HG03066 (cell line): Measurements from ENCODE around the gene IQCK.

ENCODE experiments used
- ATAC-seq: cut with Tn5 transposase; IDR thresholded peaks from one replicate; pipeline ENCODE4 v1.9.1; 2021; ENCODE audit warnings: low read depth; ENCODE audit not compliant: unreplicated experiment

IQCK gene

DNA sequence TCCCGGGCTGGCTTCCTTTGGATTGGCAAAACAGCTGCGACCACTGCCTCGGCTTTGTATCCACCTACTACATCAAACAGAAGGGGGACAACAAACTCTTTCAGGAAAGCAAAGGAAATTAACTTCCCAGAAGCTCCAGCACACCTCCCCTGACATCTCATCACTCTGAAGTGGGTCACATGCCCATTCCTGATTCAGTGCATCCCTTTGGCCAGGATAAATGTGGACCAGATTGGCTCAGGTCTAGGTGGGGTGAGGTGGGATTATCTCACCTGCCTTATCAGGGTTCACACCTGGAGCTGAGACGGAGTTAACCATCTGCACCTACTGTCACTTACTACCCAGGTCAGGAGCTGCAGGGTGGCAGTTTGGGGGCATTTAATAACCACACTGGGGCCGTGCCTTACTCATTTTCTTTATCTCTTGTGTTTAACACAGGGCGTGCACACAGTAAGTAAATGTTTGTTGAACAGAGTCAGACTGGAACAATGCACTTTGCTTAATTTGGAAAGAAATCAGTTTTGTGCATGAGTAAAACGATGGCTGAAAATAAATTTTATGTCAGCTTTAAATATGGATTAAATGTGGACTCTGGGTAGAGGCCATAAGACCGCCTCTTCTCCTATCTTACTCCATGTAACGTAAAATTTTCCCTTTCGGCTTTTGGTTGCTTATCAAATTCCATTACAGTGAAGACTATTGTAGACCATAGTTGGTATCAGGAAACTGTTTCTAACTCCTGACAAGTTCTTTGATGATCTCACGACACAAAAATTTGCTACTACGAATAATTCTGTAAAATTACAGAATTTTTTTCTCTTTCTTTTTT, 36.0 kb downstream of the IQCK start:
- no peak for ATAC-seq

DNA sequence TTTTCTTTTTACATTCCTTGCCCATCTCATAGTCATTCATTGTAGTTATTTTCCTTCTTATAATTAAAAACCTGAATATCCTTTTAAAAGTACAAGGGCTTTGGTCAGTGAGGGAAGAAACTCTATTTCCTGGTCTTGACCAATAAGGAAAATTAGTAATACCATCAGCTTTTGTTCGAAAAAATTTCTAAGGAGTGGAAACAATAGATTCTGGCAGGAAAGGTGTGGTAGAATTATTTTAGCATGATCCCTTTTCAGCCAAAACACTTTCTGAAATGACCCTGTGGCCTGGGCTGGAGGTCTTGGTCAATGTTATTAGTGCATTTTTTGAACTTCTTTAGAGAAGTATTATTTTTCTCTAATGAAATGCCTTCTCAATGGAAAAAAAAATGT, 36.6 kb downstream of the IQCK start:
- no peak for ATAC-seq

DNA sequence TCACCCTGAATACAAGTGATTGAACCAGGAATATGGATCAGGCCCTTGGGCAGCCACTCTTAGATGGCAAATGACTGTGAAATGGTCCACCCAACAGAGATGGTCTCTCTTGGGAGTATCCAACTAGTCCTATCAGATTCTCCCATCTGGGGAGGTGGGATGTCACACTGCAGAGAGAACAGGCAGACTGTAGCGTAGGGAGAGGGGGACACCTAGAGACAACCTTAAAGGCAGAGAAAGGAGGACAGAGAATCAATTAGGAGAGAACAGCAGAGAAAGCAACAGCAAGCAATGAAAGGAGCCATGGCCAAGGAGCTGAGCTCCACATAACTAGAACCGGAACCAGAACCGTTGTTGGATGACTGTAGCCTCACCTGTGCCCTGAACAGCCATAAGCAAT, 37.2 kb downstream of the IQCK start:
- ATAC-seq, result no peak

GRCh38 chr16:19757026-19757425, 39.0 kb downstream of the IQCK start:
- no peak for ATAC-seq

DNA sequence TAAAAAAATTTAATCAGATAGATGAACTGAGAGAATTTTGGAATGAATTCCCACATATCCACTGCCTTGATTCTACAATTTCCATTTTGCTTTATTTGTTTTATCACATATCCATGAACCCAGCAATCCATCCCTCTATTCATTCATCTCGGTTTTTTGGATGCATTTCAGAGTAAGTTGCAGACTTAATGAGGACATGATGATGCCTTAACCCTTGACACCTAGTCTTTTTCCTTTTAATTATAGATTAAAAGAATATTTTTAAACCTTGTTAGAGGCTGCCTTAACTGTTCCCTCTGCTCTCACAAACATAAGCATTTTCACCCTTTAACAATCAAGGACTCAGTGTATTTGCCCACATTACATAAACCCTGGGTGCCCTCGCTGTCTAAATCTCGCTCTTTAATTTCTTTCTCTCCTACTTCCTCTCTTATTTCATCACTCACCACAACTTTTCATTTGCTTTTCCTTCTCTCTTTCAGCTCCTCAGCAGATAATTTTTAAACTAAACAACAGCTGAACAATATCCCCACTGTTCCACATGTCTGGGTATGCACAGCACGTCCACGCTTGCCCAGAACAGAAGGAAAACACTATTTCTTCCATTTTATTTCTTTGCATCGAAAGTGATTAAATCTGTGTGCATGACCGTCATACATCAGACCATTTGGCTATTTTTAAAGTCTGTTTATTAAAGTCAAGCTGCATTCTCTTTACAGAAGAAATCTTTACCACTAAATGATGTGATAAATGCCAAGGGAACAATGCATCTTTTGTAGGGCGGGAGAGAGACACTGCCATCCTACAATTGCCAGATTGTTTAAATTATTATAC, 39.9 kb downstream of the IQCK start:
- no peak for ATAC-seq

DNA sequence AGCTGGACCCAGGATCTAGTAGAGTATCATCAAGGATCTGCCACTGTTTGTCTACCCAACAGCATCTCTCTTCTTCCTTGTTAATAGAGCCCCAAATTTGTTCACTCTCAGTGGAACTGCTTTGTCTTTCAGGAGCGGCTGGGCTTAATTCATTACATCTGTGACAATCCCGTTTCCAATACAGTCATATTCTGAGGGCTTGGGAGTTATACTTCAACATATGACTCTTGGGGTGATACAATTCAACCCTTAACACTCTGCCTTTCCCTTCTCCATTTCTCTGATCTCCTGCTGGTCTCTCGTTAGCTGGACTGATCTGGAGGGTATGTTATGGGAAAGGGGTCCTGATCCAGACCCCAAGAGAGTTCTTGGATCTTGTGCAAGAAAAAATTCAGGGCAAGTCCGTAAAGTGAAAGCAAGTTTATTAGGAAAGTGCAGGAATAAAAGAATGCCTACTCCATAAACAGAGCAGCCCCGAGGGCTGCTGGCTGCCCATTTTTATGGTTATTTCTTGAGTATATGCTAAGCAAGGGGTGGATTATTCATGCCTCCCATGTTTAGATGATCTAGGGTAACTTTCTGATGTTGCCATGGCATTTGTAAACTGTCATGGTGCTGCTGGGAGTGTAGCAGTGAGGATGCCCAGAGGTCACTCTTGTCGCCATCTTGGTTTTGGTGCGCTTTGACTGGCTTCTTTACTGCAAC, 42.4 kb downstream of the IQCK start:
- no peak for ATAC-seq

GRCh38 chr16:19765860-19766553, 47.9 kb downstream of the IQCK start:
- no peak for ATAC-seq

GRCh38 chr16:19766554-19766884, 48.4 kb downstream of the IQCK start:
- no peak for ATAC-seq

- ATAC-seq, result no peak
Observed at GRCh38 chr16:19766988-19767387, 48.9 kb downstream of the IQCK start.

DNA sequence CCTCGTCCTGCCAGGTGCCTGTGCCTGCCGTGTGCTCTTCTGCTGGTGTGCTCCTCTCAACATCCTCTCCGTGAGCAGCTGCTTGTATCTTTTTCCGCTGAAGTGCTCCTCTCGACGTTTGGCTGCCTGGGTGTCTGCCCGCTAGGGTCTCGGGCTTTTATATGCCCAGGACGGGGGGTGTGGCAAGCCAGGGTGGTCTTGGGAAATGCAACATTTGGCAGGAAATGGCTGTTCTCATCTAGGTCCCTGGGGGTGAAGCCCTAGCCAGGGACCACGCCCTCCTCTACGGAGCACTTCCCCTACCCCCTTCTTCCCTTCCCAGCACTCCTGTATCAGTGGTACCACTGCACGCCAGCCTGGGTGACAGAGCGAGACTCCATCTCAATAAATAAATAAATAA, 49.4 kb downstream of the IQCK start:
- ATAC-seq, result no peak

DNA sequence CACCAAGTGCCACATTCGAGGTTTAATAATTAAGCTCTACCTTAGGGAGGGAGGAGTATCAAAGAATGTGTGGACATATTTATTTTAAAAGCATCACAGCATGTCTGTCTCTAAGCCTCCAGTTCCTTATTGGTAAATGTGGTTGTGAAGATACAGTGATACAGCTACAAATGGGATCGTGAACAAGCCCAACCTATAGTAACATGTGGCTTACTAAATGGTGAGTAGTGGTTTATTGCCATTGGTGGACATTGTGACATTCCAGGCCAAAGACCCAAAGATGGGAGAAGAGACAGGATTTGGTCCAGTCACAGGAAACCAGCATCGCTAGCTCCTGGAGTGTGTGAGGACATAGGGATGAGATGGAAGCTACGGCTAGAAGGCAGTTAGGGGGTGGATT, 51.2 kb downstream of the IQCK start:
- no peak for ATAC-seq

GRCh38 chr16:19771040-19771439, 53.0 kb downstream of the IQCK start:
- ATAC-seq, result no peak

DNA sequence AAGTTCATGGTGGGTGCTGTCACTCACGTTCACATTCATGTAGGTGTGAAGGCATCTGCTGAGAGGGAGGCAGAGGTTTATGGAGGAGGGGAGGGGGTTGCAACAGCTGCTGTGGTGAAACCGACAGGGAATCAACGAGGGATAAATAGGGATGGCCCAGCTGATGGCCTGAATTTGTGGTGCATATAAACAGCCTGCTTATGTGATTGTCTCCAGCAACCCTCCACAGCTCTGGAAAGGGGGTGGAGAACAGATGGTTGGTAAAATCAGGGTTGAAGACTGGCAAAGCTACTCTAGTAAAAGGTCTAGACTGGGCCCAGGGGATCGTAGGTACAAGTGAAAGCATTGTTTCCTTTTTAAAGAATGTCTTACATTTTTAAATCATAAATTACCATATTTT, 53.7 kb downstream of the IQCK start:
- no peak for ATAC-seq

DNA sequence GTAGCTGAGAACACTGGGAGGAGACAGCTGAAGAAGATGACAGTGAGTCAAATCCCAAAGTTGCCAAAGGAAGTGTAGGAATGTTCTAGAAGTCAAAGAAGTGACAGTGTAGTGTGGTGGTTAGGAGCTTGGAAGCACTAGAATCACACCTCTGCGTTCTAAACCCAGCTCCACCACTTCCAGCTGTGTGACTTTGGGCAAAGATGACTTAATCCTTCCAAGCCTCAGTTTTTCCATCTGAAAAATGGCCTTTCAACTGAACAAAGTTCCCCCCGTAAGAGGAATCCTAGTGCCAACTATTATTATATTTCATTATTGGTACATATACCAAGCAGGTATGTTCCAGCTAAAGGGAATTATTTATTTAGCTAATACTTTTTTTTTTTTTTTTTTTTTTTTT, 56.0 kb downstream of the IQCK start:
- no peak for ATAC-seq

DNA sequence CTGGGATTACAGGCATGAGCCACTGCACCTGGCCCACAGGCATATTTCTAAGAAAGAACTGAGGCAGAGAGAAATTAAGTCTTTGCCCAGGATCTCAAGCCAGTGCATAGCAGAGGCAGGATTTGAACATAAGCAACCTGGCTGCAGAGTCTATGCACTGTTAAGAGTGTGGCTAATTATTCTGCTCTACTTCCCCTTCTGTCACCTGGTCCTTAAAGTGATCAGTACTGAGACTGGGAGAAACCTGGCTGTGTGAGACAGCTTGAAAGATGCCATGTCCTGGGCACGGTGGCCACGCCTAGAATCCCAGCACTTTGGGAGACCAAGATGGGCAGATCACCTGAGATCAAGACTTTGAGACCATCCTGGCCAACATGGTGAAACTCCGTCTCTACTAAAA, 58.1 kb downstream of the IQCK start:
- no peak for ATAC-seq

DNA sequence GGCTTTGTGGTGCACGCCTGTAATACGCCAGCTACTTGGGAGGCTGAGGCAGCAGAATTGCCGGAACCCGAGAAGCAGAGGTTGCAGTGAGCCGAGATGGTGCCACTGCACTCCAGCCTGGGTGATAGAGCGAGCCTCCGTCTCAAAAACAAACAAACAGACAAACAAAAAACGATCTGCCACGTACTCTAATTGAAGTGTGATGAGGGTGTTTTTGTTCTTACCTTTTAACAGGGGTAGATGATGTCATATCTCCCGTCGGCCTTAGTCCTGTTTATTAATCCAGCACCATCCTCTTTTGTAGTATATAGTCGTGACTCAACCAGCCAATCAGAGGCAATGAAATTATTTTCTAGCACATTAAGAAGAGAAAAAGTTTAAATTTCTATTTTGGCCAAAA, 58.5 kb downstream of the IQCK start:
- ATAC-seq, result no peak

- no peak for ATAC-seq
Observed at GRCh38 chr16:19780321-19780720, 62.2 kb downstream of the IQCK start.

DNA sequence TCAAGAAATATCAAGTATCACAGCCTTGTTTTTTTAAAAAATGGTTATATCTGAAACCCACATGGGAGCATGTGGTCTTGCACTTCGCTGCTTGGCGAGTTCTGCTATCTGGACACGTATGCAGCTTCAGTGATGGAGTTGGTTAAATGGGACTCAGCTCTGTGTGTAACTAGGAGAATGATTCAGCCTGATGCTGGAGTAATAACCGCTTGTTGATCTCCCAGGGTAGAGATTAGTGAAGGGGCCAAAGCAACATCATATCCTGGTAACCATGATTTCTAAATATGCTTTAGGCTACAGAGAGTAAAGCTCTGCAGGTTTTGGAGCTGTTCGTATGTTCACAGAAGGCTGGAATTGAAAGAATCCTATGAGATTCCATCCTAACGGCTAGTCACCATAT, 63.2 kb downstream of the IQCK start:
- no peak for ATAC-seq

- no peak for ATAC-seq
Observed at GRCh38 chr16:19783363-19784182, 65.5 kb downstream of the IQCK start.

DNA sequence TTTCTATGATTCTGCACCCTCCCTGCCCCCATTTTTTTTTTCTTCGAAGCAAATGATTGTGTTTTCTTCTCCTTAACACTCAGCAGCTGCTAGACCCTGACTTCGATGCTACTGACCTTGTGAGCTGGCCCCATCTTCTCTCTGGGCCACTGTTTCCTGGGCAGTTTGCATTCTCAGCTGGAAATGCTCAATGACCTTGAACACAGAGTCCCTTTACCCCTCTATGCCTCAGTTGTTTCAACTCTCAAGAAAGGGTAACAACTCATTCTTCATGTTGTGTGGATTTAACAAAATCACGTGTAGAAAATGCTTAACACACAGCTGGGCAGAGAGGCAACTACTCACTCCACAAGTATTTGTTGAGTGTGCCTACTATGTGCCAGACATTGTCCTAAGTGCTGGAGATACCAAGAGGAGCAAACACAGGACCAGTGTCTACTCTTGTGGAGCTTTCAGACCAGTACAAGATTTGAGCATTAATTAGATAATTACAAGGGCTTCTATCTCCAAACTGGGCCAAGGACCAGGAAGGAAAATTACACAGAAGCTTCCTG, 66.2 kb downstream of the IQCK start:
- ATAC-seq, result no peak
